Lung (tissue), 12 donors: Measurements from ENCODE around the gene DLK2. TPM values are rescaled to one million over a fixed set of nuclear protein-coding genes. Genes with fewer than 3 reads are reported as not detected.
"Not testable (repeated sequence)": the region's sequence is repeated elsewhere in the genome, so short reads cannot be mapped to it uniquely, and the experiment has no call there.

Experiments
- ATAC-seq: fragments of 200-7000 bp; cut with Tn5 transposase; one replicate; pipeline ENCODE4 v1.9.1; 2020; ENCODE audit warnings: moderate number of reproducible peaks; ENCODE audit not compliant: insufficient read depth, low FRiP score
- DNase-seq, 3 donors: peaks; one replicate each; pipeline ENCODE4 v3.0.0-alpha.2; 2013 to 2017
- H3K27ac ChIP-seq, 2 donors: one replicate each; pipeline ENCODE4 v1.5.1; 2013; ENCODE audit warnings: mild to moderate bottlenecking in 2 of 2, moderate library complexity in 2 of 2, control low read depth in 1 of 2, inconsistent platforms in 1 of 2, low read depth in 1 of 2, low read length in 1 of 2
- H3K27me3 ChIP-seq, 3 donors: one replicate each; pipeline ENCODE4 v1.5.1; 2013; ENCODE audit warnings: low read length in 2 of 3; ENCODE audit not compliant: control insufficient read depth in 3 of 3, insufficient read depth in 3 of 3
- H3K36me3 ChIP-seq, 4 donors: one replicate each; pipeline ENCODE4 v1.5.1; 2013; ENCODE audit warnings: low read length in 4 of 4, mild to moderate bottlenecking in 1 of 4, moderate library complexity in 1 of 4; ENCODE audit not compliant: control insufficient read depth in 4 of 4, insufficient read depth in 4 of 4
- H3K4me1 ChIP-seq, 5 donors: one replicate each; pipeline ENCODE4 v1.5.1; 2013; ENCODE audit warnings: low read length in 5 of 5, mild to moderate bottlenecking in 2 of 5, moderate library complexity in 1 of 5; ENCODE audit not compliant: control insufficient read depth in 5 of 5, insufficient read depth in 5 of 5
- H3K4me3 ChIP-seq: one replicate; pipeline ENCODE4 v1.5.1; 2013; ENCODE audit warnings: mild to moderate bottlenecking, control low read depth, moderate library complexity
- H3K9ac ChIP-seq, 2 donors: one replicate each; pipeline ENCODE4 v1.5.1; 2013; ENCODE audit warnings: low read length in 2 of 2, control low read depth in 1 of 2; ENCODE audit not compliant: insufficient read depth in 1 of 2
- H3K9me3 ChIP-seq, 4 donors: one replicate each; pipeline ENCODE4 v1.5.1; 2013; ENCODE audit warnings: low read length in 3 of 4, mild to moderate bottlenecking in 1 of 4, moderate library complexity in 1 of 4; ENCODE audit not compliant: control insufficient read depth in 4 of 4, insufficient read depth in 3 of 4
- CTCF ChIP-seq: IDR thresholded peaks from 2 replicates; pipeline ENCODE4 v1.5.1; 2012; ENCODE audit warnings: mild to moderate bottlenecking; ENCODE audit errors: control extremely low read depth, extremely low read depth
- whole genome bisulfite sequencing, 2 donors: extraction: QIAGEN DNeasy Blood & Tissue Kit; methylation state at CpG; one replicate each; pipeline ENCODE4 v1.1.7; 2013; 5-methylcytosine and 5-hydroxymethylcytosine counted together
- polyA plus RNA-seq, 2 donors: library from polyadenylated mRNA; stranded (reverse); fragments of 200-250 nt; gene quantifications; one replicate each; pipeline ENCODE4 v1.2.1, GENCODE V29; 2013
- total RNA-seq, 2 donors: library from RNA; depleted of rRNA in 1 of 2; stranded (reverse); fragments of >200 nt in 1 of 2; gene quantifications; one replicate each; pipeline ENCODE4 v1.2.1, GENCODE V29; 2014 to 2021
- donor health status: control.
- donor health status: control.
- donor health status: Bipolar disorder and iron deficiency.
- donor health status: healthy.
- donor health status: DM: yes; HTN: yes; CAD: no.

The DLK2 gene
- total and polyA plus RNA-seq, 4 donors = 1.1 to 2.6 (median 1.3) TPM

DNA sequence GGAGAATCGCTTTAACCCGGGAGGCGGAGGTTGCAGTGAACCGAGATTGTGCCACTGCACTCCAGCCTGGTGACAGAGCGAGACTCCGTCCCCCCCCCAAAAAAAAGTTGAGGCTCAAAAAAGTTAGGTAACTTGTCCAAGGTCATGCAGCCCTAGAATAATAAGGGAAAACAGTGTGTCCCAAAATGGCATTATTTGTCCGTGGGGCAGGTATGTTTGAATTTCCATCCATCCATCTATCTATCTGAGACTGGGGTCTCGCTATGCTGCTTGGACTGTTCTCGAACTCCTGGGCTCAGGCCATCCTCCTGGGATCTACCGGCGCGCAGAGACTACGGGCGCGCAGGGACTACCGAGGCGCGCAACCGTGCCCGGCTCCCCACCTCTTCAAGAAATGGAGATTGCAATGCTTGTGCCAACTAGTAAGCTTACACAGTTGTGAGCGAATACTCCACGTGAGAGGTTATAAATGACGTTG lies 28.4 kb downstream of the DLK2 start:
- Histone ChIP-seq H3K27ac (peak overlapping the region; percentile 80 to 96), H3K27me3 (no peaks in the 10 kb centered on the region), H3K36me3 (peaks cover 0 to under 1% (median 0%) of the 10 kb centered on the region in 4 donors), H3K4me3 (peak overlapping the region; percentile 80), H3K9ac (peak overlapping the region; percentile 26 to 74), H3K4me1 (peaks cover 0 to 15% (median 5%) of the 10 kb centered on the region in 5 donors), H3K9me3 (no peaks in the 10 kb centered on the region)
- WGBS, 2 donors = 35 to 37% methylated on average over 23 of the region's 23 CpGs
- ATAC-seq (no peak), DNase-seq (no peak)
- no peak for TF ChIP-seq CTCF

DNA sequence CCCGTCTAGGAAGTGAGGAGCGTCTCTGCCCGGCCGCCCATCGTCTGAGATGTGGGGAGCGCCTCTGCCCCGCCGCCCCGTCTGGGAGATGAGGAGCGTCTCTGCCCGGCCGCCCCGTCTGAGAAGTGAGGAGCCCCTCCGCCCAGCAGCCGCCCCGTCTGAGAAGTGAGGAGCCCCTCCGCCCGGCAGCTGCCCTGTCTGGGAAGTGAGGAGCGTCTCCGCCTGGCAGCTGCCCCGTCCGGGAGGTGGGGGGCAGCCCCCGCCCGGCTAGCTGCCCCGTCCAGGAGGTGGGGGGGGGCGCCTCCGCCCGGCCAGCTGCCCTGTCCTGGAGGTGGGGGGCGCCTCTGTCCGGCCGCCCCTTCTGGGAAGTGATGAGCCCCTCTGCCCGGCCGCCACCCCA lies 30.3 kb downstream of the DLK2 start:
- not testable (repeated sequence) for H3K9ac ChIP-seq, H3K27ac ChIP-seq, H3K36me3 ChIP-seq, H3K4me3 ChIP-seq, H3K9me3 ChIP-seq, DNase-seq, ATAC-seq, H3K27me3 ChIP-seq
- peaks cover 0 to 15% (median 5%) of the 10 kb centered on the region in 5 donors for H3K4me1 ChIP-seq
- 97% methylated on average over 6 to 33 of the region's 33 CpGs for WGBS, 2 donors

DNA sequence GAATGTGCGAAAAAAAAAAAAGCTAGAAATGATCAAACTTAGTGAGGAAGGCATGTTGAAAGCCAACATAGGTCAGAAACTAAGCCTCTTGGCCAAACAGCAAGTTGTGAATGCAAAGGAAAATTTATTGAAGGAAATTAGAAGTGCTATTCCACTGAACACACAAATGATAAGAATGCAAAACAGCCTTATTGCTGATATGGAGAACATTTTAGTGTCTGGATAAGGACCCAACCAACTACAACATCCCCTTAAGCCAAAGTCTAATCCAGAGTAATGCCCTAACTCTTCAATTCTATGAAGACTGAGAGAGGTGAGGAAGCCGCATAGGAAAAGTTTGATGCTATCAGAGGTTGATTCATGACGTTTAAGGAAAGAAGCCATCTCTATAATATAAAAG lies 33.5 kb downstream of the DLK2 start:
- Histone ChIP-seq H3K4me1 (peaks cover 0 to under 1% (median 0%) of the 10 kb centered on the region in 5 donors), H3K27ac (no peak overlapping the region), H3K27me3 (peaks cover 0 to 2% (median 0%) of the 10 kb centered on the region in 3 donors), H3K36me3 (no peaks in the 10 kb centered on the region), H3K4me3 (no peak overlapping the region), H3K9ac (no peak overlapping the region), H3K9me3 (no peaks in the 10 kb centered on the region)
- 68 to 71% methylated on average over 3 of the region's 3 CpGs for WGBS, 2 donors
- no peak for TF ChIP-seq CTCF
- ATAC-seq (no peak), DNase-seq (peak in 1 of 3 donors; percentile 8)

DNA sequence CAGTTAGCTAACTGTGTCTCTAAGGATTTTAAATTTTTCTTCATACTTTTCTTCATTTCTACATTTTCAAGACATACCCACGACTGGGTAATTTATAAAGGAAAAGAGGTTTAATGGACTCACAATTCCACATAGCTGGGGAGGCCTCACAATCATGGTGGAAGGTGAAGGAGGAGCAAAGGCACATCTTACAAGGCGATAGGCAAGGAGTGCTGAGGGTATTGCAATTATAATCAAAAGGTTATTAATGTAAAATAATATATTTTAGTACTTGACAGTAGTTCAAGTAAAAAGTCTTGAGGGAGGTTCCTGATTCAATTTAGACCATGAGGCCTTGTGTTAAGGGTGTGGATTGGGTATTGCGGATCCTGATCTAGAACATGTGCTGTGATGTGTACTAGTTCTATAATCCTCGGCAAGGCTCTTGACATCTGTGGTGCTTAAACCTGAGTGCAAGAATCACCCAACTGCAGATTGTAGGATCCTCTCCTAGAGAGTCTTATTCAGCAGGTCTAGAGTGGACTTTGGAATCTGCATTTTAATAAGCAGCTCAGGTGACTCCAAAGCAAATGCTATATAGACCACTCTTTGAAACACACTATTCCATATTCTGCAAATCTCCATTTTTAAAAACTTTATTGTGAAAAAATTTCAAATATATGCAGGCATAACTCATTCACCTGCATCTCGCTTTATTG lies 35.2 kb downstream of the DLK2 start:
- H3K4me3 ChIP-seq = no peak overlapping the region
- DNase-seq (no peak), ATAC-seq (no peak)
- H3K27me3 ChIP-seq = peaks cover 0 to 2% (median 0%) of the 10 kb centered on the region in 3 donors
- H3K36me3 ChIP-seq = no peaks in the 10 kb centered on the region
- 67 to 71% methylated on average over 5 of the region's 5 CpGs for WGBS, 2 donors
- no peak overlapping the region for H3K9ac ChIP-seq
- no peak overlapping the region for H3K27ac ChIP-seq
- TF ChIP-seq CTCF = no peak
- no peaks in the 10 kb centered on the region for H3K4me1 ChIP-seq
- H3K9me3 ChIP-seq = no peaks in the 10 kb centered on the region
